HG03571 (cell line): ENCODE results near the gene E2F7.
"Not testable (repeated sequence)": the region's sequence is repeated elsewhere in the genome, so short reads cannot be mapped to it uniquely, and the experiment has no call there.

Experiments
- ATAC-seq: cut with Tn5 transposase; IDR thresholded peaks from one replicate; pipeline ENCODE4 v1.9.1; 2021; ENCODE audit not compliant: unreplicated experiment

E2F7 gene

GRCh38 chr12:77065361-77066204 lies at the start of gene E2F7:
Gene E2F7 (minus strand): TSS chr12:77065569. CDS start chr12:77064635, 934 bp downstream.
- peak; percentile 60 for ATAC-seq

DNA sequence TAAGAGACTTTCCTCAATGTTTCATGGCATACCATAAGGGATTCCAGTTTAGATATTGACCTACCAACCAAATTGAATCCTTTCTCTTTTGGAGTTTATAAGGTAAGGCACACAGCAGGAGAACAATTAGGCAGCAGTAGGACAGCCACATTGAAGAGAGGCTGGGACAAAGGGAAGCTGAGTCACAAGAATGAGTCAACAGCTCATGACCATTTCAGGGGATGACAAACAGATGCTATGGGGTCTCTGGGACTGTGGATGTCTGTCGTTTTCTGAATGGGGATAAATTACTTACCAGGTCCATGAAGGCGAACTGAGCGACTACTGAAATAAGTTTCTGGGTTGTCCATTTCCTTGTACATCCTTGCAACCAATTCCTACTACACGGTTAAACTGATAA lies 48.6 kb upstream of the E2F7 start:
- no peak for ATAC-seq

DNA sequence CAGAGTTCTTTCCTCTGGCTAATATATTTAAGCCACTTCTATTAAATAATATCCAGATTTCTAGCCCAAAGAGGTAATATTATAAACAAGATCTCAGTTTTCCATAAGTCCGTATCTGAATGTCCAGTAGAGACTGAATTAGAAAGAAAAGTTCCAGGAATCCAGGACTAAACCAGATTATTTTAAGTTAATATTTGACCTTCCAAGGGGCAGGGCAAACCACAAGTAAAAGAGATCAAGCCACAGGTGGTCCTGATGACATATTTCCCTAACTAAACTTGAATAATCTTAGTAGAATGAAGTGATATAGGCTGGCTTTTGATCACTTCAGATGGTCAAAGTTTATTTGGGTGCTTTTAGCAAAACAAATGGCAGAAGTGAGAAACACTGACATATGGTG lies 43.3 kb upstream of the E2F7 start:
- ATAC-seq: no peak

DNA sequence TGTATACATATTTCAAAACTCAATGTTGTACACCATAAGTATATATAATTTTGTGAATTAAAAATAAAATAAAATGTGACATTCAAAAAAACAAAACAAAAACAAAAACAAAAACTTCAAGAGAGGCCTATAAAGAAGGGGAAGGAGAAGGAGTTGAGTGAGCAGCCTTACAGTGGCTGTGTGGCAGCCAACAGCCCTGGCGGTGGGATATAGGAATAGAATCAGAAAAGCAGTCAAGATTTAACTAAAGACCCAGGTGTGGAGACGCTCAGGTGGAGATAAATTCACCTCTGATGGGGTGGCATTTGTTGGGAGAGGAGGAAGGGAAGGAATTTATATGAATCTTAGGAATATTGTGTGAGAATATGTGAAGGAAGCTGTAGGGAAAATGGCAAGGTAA lies 41.8 kb upstream of the E2F7 start:
- ATAC-seq: no peak

DNA sequence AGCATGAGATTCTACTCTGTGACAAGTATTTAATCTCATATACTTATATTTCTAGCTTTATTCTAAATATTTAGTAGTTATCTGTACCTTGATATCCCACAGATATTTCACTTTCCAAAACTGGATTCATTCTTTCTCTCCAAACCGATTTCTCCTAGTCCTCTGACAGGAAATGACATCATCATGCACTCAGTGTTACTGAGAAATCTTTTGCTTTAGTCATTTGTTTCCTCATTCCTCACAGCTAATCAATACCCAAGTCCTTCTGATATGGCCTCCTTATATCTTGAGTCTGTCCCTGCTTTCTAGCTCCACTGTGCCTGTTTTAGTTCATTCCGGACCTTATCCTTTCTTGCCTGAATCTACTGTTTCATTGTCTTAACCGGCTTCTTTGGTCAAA lies 39.4 kb upstream of the E2F7 start:
- ATAC-seq: no peak

GRCh38 chr12:77104286-77104685 lies 38.9 kb upstream of the E2F7 start:
- no peak for ATAC-seq

DNA sequence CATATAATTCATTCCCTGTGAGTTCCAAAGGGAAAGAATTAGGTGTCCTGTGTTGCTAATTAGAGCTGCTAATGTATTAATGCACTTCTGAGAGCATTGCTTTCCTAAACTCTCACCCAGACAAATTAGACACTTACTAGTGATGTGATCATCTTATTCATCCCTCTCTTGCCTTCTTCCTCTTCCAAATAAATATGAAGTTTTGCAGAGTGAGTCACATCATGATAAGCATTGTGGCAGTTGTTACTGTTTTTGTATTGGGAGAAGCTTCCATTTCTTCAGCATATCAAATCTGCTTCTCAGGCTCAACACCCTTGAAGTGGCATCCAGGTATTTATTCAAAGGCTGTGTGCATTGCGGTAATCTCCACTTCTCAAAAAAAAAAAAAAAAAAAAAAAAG lies 37.3 kb upstream of the E2F7 start:
- ATAC-seq: no peak

DNA sequence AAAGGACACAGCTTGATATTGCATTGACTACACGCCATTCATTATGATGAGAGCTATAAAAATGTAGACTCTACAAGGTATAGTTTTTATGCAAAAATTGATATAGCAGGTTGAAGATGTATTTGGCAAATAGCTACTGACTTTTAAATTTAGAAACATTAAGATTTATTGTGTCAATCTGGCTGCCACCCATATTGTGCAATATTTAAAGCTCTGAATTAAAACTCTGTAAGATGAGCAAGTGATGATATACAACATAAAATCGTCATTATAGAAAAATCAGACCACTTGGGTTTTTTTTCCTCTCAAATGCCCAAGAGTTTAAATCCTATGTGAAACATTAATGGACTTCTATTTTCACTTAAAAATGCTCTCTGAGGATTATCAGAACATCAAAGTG lies 36.8 kb upstream of the E2F7 start:
- ATAC-seq: no peak

GRCh38 chr12:77099799-77100198 lies 34.4 kb upstream of the E2F7 start:
- no peak for ATAC-seq

GRCh38 chr12:77097846-77098245 lies 32.5 kb upstream of the E2F7 start:
- no peak for ATAC-seq

GRCh38 chr12:77092227-77092626 lies 26.9 kb upstream of the E2F7 start:
- not testable (repeated sequence) for ATAC-seq

DNA sequence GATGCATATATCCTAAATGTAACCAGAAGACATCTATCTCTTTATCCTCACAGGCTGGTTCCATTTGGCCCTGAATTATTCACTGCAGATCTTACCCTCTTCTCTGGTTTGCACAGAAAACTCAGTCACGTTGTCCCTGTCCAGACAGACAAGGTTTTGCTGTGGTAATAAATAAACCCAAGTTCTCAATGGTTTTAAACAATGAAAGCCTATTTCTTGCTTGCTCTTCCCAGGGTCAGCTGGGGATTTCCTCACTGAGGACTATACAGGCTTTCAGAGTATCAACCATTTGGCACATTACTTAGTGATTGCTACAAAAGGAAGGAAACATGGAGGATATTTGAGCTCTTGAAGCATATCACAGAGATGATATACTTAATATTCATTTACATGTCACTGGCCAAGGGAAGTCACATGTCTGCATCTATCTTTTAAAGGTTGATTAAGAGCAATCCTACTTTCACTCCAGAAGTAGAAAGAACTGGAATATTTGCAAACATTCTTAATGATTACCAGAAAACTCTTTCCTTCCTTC lies 24.4 kb upstream of the E2F7 start:
- ATAC-seq: no peak

GRCh38 chr12:77087427-77087826 lies 22.1 kb upstream of the E2F7 start:
- no peak for ATAC-seq

DNA sequence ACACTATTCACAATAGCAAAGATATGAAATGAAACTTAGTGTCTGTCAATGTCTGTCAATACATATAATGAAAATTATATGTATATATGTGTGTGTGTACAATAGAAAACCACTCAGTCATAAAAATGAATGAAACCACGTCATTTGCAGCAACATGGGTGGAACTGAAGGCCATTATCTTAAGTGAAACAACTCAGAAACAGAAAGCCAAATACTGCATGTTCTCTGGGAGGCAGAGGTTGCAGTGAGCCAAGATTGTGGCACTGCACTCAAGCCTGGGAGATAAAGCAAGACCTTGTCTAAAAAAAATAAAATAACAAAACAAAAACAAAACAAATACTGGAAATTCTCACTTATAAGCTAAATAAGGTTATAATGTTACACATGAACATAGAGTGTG lies 16.7 kb upstream of the E2F7 start:
- no peak for ATAC-seq

DNA sequence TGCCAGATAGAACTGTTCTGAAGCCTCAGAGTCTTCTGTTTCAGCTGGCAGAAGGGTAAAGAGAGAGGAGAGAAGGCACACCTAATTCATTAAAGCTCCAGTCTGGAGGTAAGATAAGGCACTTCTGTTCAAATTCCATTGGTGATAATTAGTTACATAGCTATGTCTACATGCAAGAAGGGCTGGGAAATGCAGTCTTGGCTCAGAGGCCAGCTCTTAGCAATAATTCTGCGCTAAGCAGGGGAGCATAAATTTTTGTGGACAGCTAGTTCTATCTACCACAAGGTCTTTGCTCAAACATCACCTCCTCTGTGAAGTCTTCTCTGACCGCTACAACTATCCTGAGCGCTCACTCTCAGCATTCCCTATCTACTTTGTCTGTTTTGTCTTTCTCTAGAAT lies 14.3 kb upstream of the E2F7 start:
- no peak for ATAC-seq

DNA sequence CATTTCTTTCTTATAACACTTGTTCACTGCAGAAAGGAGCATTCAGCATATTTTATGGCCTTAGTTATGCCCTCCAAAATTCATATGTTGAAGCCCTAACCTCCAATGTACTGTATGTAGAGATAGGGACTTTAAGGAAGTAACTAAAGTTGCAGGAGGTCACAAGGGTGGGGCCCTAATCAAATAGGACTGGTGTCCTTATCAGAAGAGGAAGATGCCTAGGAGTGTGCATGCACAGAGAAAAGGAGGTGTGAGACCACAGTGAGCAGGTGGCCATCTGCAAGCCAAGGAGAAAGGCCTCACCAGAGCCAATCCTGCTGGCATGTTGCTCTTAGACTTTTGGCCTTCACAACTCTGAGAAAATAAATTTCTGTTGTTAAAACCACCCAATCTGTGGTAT lies 12.9 kb upstream of the E2F7 start:
- no peak for ATAC-seq

DNA sequence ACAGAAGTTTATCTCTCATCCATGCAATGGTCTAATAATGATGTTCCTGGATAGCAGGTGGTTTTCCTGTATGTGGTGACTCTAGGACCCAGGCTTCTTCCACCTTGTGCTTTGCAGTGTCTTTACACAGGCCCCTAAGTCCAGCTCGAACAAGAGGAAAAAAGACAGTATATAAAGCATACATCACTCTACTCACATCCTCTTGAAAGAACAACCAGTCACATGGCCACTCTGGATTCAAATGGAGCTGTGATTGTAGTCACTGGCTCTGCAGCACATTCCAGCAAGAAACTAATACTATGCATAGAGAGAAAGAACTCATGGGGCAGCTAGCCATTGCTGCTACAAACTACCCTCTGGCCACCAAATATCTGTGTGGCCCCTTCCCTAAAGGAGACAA lies 11.5 kb upstream of the E2F7 start:
- ATAC-seq: no peak

DNA sequence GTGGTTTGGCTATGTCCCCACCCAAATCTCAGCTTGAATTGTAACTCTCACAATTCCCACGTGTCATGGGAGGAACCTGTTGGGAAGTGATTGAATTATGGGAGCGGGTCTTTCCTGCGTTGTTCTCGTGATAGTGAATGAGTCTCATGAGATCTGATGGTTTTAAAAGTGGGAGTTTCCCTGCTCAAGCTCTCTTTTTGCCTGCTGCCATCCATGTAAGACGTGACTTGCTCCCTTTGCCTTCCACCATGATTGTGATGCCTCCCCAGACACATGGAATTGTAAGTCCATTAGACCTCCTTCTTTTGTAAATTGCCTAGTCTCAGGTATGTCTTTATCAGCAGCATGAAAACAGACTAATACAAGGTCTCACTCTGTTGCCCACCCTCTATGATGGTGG lies 8.5 kb upstream of the E2F7 start:
- not testable (repeated sequence) for ATAC-seq

- ATAC-seq: no peak
Observed at GRCh38 chr12:77072833-77073495, 7.6 kb upstream of the E2F7 start.

GRCh38 chr12:77070800-77071449 lies 5.6 kb upstream of the E2F7 start:
- peak; percentile 5 for ATAC-seq

DNA sequence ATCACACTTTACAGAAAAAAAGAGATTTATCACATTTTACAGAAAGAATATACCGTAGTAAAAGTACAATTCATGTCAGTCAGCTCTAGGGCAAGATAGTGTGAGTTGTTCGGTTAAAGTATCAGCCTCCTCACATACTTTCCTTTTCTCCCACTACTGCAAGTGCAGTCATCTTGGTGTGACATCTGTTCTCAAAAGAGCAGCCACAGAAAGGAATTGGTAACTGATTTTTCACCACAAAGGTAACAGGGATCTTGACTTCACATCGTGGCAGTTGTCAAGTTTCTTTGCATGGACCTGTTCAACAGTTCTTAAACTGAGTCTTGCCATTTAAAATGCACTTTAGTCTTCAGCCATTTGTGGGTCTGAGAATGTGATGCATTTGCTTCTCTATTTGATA lies 5.0 kb upstream of the E2F7 start:
- peak; percentile 78 for ATAC-seq

DNA sequence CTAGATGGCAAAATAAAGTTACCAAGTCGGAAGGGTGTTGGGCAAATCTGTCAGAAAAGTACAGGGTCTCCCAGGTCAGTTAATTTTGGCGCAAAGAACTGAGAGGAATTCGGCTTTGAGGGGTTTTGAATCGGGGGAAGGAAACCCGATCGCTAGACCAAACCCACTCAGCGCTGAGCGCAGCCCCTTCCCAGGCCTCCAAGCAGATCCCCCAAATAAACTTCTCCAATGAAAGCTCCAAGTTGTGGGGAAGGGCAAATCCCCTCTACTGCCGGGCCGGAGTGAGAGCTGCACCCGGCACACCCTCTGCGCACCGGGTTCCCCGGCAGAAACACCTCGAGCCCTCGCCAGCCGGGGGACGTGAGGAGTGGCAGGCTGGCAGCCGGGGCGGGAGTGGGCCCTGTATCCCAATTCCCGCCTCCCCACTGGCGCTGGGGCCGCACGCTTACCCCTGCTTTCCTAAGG lies 441 bp downstream of the E2F7 start:
- peak; percentile 4 for ATAC-seq
